Astrocyte (in vitro differentiated cells and primary cell): ENCODE measurements around the gene ZDHHC17. TPM values are rescaled to one million over a fixed set of nuclear protein-coding genes. Genes with fewer than 3 reads are reported as not detected.

Source experiments
- DNase-seq: peaks from one replicate; pipeline ENCODE4 v3.0.0-alpha.2; 2010; ENCODE audit warnings: low read depth
- FAIRE-seq: peaks from 2 replicates; lab custom pipeline; 2011; peaks lifted over from hg19 to GRCh38; lab: Jason Lieb, UNC
- H2AFZ ChIP-seq: 2 replicates; pipeline ENCODE4 v1.6.0; 2012; ENCODE audit warnings: low read depth, low read length, inconsistent platforms
- H3K27ac ChIP-seq: 2 replicates; pipeline ENCODE4 v1.5.1; 2011; ENCODE audit warnings: low read depth, low read length, inconsistent platforms
- H3K27me3 ChIP-seq: 2 replicates; pipeline ENCODE4 v1.6.0; 2011; ENCODE audit warnings: low read length, inconsistent platforms; ENCODE audit not compliant: insufficient read depth
- H3K36me3 ChIP-seq: 2 replicates; pipeline ENCODE4 v1.5.1; 2011; ENCODE audit warnings: low read length, inconsistent platforms; ENCODE audit not compliant: insufficient read depth
- H3K4me1 ChIP-seq: 2 replicates; pipeline ENCODE4 v1.5.1; 2011; ENCODE audit warnings: low read length, inconsistent platforms; ENCODE audit not compliant: insufficient read depth
- H3K4me2 ChIP-seq: 2 replicates; pipeline ENCODE4 v1.6.0; 2012; ENCODE audit warnings: low read length, inconsistent platforms
- H3K4me3 ChIP-seq: 2 replicates; pipeline ENCODE4 v1.5.1; 2011; ENCODE audit warnings: low read depth, mild to moderate bottlenecking, low read length, inconsistent platforms; ENCODE audit not compliant: insufficient read depth
- H3K79me2 ChIP-seq: 2 replicates; pipeline ENCODE4 v1.6.0; 2012; ENCODE audit warnings: mild to moderate bottlenecking, low read length, inconsistent platforms; ENCODE audit not compliant: insufficient read depth
- H3K9ac ChIP-seq: 2 replicates; pipeline ENCODE4 v1.6.0; 2012; ENCODE audit warnings: mild to moderate bottlenecking, low read length, inconsistent platforms
- H3K9me3 ChIP-seq: 2 replicates; pipeline ENCODE4 v1.5.1; 2012; ENCODE audit warnings: low read depth, mild to moderate bottlenecking, low read length, inconsistent platforms; ENCODE audit not compliant: insufficient read depth
- H4K20me1 ChIP-seq: 2 replicates; pipeline ENCODE4 v1.6.0; 2012; ENCODE audit warnings: low read length, inconsistent platforms; ENCODE audit not compliant: insufficient read depth
- H3K27ac Mint-ChIP-seq: one replicate; pipeline ENCODE4 v1.8.0; 2021; ENCODE audit warnings: mild to moderate bottlenecking, mixed read lengths; ENCODE audit not compliant: unreplicated experiment
- H3K27me3 Mint-ChIP-seq: one replicate; pipeline ENCODE4 v1.8.0; 2021; ENCODE audit warnings: low read depth, mixed read lengths; ENCODE audit not compliant: unreplicated experiment
- H3K36me3 Mint-ChIP-seq: one replicate; pipeline ENCODE4 v1.8.0; 2021; ENCODE audit warnings: low read depth, mixed read lengths; ENCODE audit not compliant: unreplicated experiment
- H3K4me1 Mint-ChIP-seq: one replicate; pipeline ENCODE4 v1.8.0; 2021; ENCODE audit warnings: low read depth, mixed read lengths; ENCODE audit not compliant: unreplicated experiment
- H3K4me3 Mint-ChIP-seq: one replicate; pipeline ENCODE4 v1.8.0; 2021; ENCODE audit warnings: mild to moderate bottlenecking, moderate library complexity, mixed read lengths; ENCODE audit not compliant: unreplicated experiment
- H3K9me3 Mint-ChIP-seq: one replicate; pipeline ENCODE4 v1.8.0; 2021; ENCODE audit warnings: mild to moderate bottlenecking, mixed read lengths; ENCODE audit not compliant: unreplicated experiment
- CTCF ChIP-seq: IDR thresholded peaks from 2 replicates; pipeline ENCODE4 v1.5.1; 2011; ENCODE audit warnings: low read depth, mild to moderate bottlenecking, inconsistent platforms, low read length, moderate library complexity; ENCODE audit not compliant: insufficient read depth
- EZH2 ChIP-seq: IDR thresholded peaks from 2 replicates; pipeline ENCODE4 v1.6.1; 2012; ENCODE audit warnings: mild to moderate bottlenecking, low read length, inconsistent platforms; ENCODE audit not compliant: insufficient read depth
- total RNA-seq: library from RNA; stranded (reverse); gene quantifications from 2 replicates; pipeline ENCODE4 v1.2.1, GENCODE V29; 2021

ZDHHC17 gene
- total RNA-seq, 1 donor from 2014 or later: 77.5 TPM

GRCh38 chr12:76879710-76880518, 116.0 kb downstream of the ZDHHC17 start:
- peaks cover 20% of the 10 kb centered on the region for H3K4me1 ChIP-seq
- Mint-ChIP-seq H3K9me3 (peaks cover 5% of the 10 kb centered on the region), H3K27ac (peak overlapping the region; percentile 98), H3K4me1 (peaks cover 46% of the 10 kb centered on the region), H3K27me3 (no peaks in the 10 kb centered on the region), H3K36me3 (peaks cover under 1% of the 10 kb centered on the region), H3K4me3 (peak overlapping the region; percentile 93)
- no peak for TF ChIP-seq EZH2
- TF ChIP-seq CTCF: no peak
- peak overlapping the region; percentile 94 for H3K9ac ChIP-seq
- no peaks in the 10 kb centered on the region for H3K27me3 ChIP-seq
- H2AFZ ChIP-seq: peak overlapping the region; percentile 76
- DNase-seq: no peak
- H4K20me1 ChIP-seq: peaks cover 13% of the 10 kb centered on the region
- H3K27ac ChIP-seq: peak overlapping the region; percentile 94
- H3K36me3 ChIP-seq: no peaks in the 10 kb centered on the region
- H3K4me3 ChIP-seq: peak overlapping the region; percentile 66
- FAIRE-seq: peak; percentile 32
- H3K79me2 ChIP-seq: peaks cover 35% of the 10 kb centered on the region
- H3K4me2 ChIP-seq: peak overlapping the region; percentile 95
- H3K9me3 ChIP-seq: peaks cover 3% of the 10 kb centered on the region

- no peaks in the 10 kb centered on the region for H3K36me3 ChIP-seq
- peaks cover 3% of the 10 kb centered on the region for H3K9me3 ChIP-seq
- H3K27ac ChIP-seq: peak overlapping the region; percentile 94
- FAIRE-seq (no peak), DNase-seq (no peak)
- H3K4me3 Mint-ChIP-seq: peak overlapping the region; percentile 52
- TF ChIP-seq CTCF (no peak), EZH2 (no peak)
- H3K27ac Mint-ChIP-seq: peak overlapping the region; percentile 98
- peaks cover 42% of the 10 kb centered on the region for H3K4me1 Mint-ChIP-seq
- H3K79me2 ChIP-seq: peaks cover 29% of the 10 kb centered on the region
- H3K27me3 ChIP-seq: no peaks in the 10 kb centered on the region
- no peaks in the 10 kb centered on the region for H3K36me3 Mint-ChIP-seq
- no peak overlapping the region for H3K4me2 ChIP-seq
- no peak overlapping the region for H3K4me3 ChIP-seq
- no peak overlapping the region for H2AFZ ChIP-seq
- H3K9me3 Mint-ChIP-seq: peaks cover 5% of the 10 kb centered on the region
- H4K20me1 ChIP-seq: peaks cover 10% of the 10 kb centered on the region
- no peak overlapping the region for H3K9ac ChIP-seq
- no peaks in the 10 kb centered on the region for H3K27me3 Mint-ChIP-seq
- peaks cover 20% of the 10 kb centered on the region for H3K4me1 ChIP-seq
Observed at GRCh38 chr12:76880519-76881023, 116.7 kb downstream of the ZDHHC17 start.

- no peak for DNase-seq
- Histone ChIP-seq H3K9me3 (peaks cover 3% of the 10 kb centered on the region), H3K27me3 (no peaks in the 10 kb centered on the region), H3K27ac (no peak overlapping the region), H3K79me2 (peaks cover 23% of the 10 kb centered on the region), H3K9ac (no peak overlapping the region), H3K4me1 (peaks cover 20% of the 10 kb centered on the region), H3K36me3 (no peaks in the 10 kb centered on the region), H3K4me3 (no peak overlapping the region), H3K4me2 (no peak overlapping the region), H4K20me1 (peaks cover 10% of the 10 kb centered on the region), H2AFZ (no peak overlapping the region)
- peaks cover 39% of the 10 kb centered on the region for H3K4me1 Mint-ChIP-seq
- no peak for TF ChIP-seq EZH2
- no peak for TF ChIP-seq CTCF
- no peak overlapping the region for H3K4me3 Mint-ChIP-seq
- FAIRE-seq: no peak
- no peak overlapping the region for H3K27ac Mint-ChIP-seq
- peaks cover 5% of the 10 kb centered on the region for H3K9me3 Mint-ChIP-seq
- H3K36me3 Mint-ChIP-seq: no peaks in the 10 kb centered on the region
- H3K27me3 Mint-ChIP-seq: no peaks in the 10 kb centered on the region
Observed at GRCh38 chr12:76881142-76881541, 117.2 kb downstream of the ZDHHC17 start.
